ENCODE results near the gene TAX1BP1. TPM values are rescaled to one million over a fixed set of nuclear protein-coding genes. Genes with fewer than 3 reads are reported as not detected.
A peak's percentile ranks its signal among the peaks of the same experiment; 100 is the strongest.

TAX1BP1 gene
- total RNA-seq, 1 donor from 2014 or later = 73.1 TPM

DNA sequence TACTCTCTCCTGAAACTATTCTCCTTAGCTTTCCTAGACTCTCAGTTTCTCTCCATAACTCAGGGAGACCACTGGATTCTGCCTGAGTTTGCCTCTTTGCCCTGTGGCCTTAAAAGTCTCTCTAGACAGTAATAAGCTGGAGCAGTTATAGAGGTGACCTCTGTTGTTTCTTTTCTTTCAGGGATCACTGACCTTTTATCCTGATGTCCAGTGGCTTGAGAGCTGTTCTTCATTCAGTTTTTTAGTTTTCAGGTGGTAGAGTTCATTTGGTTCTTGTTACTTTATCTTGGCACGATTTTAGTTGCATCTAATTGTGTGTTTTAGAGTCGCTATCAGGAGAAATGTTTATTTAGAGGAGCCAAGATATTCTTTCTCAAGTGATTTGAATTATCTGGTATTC lies 37.7 kb downstream of the TAX1BP1 start:
- DNase-seq (ENCODE audit: extremely low read depth, low read depth, low spot score) = no peak

- DNase-seq (ENCODE audit: extremely low read depth, low read depth, low spot score) = no peak
Measured at GRCh38 chr7:27779873-27780272, 39.9 kb downstream of the TAX1BP1 start.

DNA sequence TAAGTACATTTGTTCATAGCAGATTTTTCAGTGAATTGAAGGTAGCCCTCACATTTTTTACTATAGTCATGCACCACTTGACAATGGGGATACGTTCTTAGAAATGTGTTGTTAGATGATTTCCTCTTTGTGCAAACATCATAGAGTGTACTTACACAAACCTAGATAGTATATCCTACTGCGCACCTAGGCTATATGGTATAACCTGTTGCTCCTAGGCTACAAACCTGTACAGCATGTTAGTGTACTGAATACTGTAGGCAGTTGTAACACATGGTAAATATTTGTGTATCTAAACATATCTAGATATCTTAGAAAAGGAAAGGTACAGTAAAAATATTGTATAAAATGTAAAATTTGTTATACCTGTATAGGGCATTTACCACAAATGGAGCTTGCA lies 41.2 kb downstream of the TAX1BP1 start:
- no peak for DNase-seq (ENCODE audit: extremely low read depth, low read depth, low spot score)

- DNase-seq (ENCODE audit: extremely low read depth, low read depth, low spot score) = no peak
Measured at GRCh38 chr7:27782849-27783248, 42.9 kb downstream of the TAX1BP1 start.

DNA sequence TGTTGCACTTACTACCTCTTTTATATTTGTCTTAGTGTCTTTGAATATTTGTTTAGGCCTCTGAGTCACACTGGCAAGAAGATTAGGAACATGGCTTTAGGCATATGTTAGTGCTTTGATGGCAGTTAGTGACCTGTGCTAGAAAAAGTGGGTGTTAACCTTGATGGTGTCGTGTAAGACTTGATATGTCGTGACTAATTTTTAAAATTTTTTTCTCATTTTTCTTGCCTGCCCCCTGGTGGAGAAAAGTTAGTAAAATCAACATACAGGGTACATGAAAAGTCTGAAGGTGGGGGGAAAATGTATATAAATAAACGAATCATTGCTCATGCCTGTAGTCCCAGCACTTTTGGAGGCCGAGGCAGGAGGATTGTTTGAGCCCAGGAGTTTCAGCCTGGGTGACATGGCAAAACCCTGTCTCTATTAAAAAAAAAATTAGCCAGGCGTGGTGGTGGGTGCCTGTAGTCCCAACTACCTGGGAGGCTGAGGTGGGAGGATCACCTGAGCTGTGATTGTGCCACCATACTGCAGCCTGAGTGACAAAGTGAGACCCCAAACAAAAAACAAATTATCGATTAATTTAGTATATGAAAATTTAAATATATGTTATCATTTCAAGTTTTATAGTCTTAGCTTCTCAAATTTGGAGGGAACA lies 44.6 kb downstream of the TAX1BP1 start:
- peak; percentile 55 for DNase-seq (ENCODE audit: extremely low read depth, low read depth, low spot score)

- no peak for DNase-seq (ENCODE audit: extremely low read depth, low read depth, low spot score)
Measured at GRCh38 chr7:27788437-27788836, 48.5 kb downstream of the TAX1BP1 start.

- no peak for DNase-seq (ENCODE audit: extremely low read depth, low read depth, low spot score)
Measured at GRCh38 chr7:27793780-27794179, 53.8 kb downstream of the TAX1BP1 start.

DNA sequence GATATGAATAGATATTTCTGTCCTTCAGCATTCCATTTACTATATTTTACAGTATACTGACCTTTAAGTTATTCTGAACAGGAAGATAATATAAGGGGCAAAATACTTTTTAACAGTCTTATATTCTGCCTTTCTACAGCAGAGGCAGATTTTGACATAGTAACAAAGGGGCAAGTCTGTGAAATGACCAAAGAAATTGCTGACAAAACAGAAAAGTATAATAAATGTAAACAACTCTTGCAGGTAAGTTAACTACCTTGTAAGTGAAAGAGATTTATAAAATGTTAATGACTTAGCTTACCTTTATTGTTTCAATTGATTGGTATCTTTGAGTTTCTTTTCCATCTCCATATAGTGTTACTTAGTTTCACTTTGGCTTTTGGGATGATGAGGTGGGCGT lies 56.0 kb downstream of the TAX1BP1 start:
- DNase-seq (ENCODE audit: extremely low read depth, low read depth, low spot score) = no peak

GRCh38 chr7:27799212-27799611 lies 59.2 kb downstream of the TAX1BP1 start:
- DNase-seq (ENCODE audit: extremely low read depth, low read depth, low spot score) = no peak

- DNase-seq (ENCODE audit: extremely low read depth, low read depth, low spot score) = no peak
Measured at GRCh38 chr7:27802999-27803398, 63.0 kb downstream of the TAX1BP1 start.

DNA sequence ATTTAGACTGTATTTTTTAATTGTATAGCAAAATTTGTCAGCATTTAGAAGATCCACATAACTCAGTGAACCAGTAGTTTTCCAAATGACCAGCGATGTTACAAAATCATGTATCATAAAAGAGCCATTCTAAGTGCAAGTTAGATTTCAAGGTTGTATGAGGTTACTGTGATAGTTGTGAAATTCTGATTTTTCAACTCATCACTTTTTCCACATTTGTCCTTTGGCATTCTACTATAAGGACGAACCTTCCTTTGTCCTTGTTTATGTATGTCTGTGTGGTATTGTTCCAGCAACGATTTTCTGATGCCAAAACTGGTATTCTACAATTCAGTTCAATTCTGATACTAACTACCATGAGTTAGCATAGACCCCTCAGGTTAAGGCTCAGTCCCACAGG lies 64.2 kb downstream of the TAX1BP1 start:
- DNase-seq (ENCODE audit: extremely low read depth, low read depth, low spot score) = no peak

DNA sequence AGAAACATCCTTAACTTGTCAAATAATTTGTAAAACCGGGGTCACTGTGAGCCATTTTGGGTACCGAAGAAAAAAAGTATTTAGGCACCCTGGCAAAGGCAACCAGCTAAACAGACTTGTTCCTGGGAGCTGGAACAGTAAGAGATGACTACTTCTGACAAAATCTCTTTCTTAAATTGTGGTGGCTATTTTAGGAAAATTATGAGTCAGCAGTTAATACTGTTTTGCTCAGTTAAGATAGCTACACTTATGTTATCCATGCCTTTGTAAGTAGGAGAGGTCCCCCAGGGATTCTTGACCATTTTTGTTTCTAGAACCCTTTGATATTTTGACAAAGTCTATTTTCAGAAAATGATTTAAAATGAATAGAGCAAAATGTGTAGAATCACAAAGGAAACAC lies 68.7 kb downstream of the TAX1BP1 start:
- no peak for DNase-seq (ENCODE audit: extremely low read depth, low read depth, low spot score)

DNA sequence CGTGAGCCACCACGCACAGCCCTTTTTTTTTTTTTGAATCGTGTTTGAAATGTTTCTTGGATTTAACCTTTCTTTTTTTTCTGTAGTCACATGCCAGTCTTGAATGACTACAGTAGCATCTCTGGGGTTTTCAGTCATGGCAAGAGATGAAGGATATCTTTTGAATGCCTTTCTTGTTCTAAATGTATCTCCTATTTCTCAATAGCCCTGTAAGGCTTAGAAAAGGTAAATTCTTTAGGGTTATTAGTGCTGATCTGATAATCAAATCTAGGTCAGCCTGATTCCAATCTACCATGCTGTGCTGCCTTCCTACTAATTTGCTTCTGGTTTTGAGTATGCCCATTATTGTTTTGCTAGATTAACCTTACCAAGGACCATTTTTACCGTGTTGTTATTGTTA lies 70.2 kb downstream of the TAX1BP1 start:
- DNase-seq (ENCODE audit: extremely low read depth, low read depth, low spot score) = no peak

DNA sequence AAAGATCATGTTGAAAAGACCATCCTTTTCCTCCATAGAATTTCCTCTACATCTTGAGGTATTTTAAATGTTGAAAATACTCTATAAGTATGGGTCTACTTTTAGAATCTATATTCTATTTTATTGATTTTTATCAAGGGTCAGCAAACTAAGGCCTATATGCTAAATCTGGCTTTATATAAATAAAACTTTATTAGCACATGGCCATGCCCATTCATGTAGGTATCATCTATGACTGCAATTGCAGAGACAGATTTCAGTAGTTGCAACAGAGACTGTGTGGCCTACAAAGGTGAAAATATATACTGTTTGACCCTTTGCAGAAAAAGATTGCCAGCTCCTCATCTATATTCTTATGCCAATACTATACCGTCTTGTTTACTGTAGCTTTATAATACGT lies 72.7 kb downstream of the TAX1BP1 start:
- no peak for DNase-seq (ENCODE audit: extremely low read depth, low read depth, low spot score)

DNA sequence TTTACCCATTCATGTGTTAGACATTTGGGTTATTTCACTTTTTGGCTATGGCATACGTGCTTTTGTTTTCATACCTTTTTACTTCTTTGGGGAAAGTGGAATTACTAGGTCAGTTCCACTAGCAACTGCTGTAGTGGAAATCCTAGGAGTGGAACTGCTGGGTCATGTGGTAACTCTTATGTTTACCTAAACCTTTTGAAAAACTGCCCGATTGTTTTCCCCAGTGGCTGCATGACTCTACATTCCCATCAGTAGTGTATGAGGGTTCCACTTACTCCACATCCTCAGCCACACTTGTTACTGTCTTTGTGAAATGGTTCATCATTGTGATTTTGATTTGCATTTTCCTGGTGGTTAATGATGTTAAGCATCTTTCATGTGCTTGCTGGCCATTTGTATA lies 82.3 kb downstream of the TAX1BP1 start:
- no peak for DNase-seq (ENCODE audit: extremely low read depth, low read depth, low spot score)

GRCh38 chr7:27825891-27826290 lies 85.9 kb downstream of the TAX1BP1 start:
- no peak for DNase-seq (ENCODE audit: extremely low read depth, low read depth, low spot score)

DNA sequence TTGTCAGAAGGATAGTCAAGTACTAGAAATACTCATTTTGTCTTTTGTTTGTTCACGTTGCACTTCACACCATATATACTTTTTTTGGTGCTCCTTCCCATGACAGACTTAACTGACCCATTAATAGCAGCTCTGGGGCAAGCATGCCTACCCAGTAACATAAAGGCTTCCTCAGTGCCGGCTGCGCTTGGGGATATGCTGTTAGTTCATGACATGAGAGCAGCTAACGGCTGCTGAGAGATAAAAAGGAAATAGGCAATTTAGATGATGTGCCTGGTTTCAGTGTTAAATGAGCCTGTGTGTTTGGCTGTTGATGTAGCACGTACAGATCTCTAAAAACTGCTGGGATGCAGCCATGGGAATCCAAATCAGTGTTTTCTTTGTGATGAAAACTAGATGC lies 86.4 kb downstream of the TAX1BP1 start:
- no peak for DNase-seq (ENCODE audit: extremely low read depth, low read depth, low spot score)

- no peak for DNase-seq (ENCODE audit: extremely low read depth, low read depth, low spot score)
Measured at GRCh38 chr7:27834179-27834921, 94.4 kb downstream of the TAX1BP1 start.

DNA sequence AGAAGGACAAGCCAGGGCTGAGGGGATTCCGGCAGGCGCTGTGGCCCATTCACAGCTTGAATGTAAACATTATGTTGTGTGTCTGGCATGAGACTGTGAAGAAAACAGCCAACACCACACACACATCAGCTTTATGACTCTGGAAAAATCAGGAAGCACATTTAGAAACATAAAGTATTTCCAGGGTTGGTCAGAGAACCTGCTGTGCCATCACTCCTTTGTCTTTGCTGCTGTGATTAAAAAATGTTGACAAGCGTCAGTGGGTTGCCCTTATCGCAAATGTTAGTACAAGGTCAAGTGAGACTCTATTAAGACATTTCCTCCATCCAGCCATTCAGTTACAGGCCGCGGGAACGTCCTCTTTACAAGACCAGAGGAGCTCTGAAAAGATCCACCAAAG lies 95.4 kb downstream of the TAX1BP1 start:
- DNase-seq (ENCODE audit: extremely low read depth, low read depth, low spot score) = peak; percentile 12

DNA sequence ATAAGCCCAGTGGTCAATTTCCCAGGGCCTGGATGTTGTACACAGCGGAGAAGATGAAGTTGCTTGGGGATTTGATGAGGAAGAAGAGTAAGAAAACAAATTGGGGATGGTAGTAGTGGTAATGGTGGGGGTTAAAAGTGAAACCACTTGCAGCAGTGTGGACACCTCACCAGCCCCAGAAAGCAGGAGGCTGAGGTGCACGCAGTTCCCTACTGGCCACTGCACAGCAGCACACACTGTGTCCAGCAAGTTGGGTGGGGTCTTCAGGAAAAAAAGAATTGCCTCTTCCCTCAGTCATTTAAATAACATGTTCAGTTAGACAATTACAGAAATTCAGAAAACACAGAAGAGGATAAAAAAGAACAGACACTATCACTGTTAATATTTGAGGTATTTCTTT lies 96.6 kb downstream of the TAX1BP1 start:
- no peak for DNase-seq (ENCODE audit: extremely low read depth, low read depth, low spot score)

DNA sequence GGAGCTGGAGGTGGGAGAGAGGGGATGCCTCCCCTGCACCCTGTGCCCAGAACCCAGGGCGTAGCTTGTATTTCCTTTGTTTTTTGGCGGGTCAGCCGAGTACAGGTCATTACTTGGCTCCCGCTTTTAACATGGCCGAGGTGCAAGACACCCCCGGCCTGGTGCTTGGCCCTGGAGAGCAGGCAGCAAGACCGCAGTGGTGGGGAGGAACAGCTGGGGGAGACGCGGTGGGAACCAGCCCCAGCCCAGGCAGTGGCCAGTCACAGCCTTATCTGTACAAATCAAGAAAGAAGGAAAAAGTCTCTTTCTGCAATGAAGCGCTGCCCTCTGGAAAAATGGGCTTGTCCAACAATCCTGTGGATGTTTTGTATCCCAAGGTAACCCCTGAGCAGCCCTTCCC lies 99.1 kb downstream of the TAX1BP1 start:
- no peak for DNase-seq (ENCODE audit: extremely low read depth, low read depth, low spot score)

DNA sequence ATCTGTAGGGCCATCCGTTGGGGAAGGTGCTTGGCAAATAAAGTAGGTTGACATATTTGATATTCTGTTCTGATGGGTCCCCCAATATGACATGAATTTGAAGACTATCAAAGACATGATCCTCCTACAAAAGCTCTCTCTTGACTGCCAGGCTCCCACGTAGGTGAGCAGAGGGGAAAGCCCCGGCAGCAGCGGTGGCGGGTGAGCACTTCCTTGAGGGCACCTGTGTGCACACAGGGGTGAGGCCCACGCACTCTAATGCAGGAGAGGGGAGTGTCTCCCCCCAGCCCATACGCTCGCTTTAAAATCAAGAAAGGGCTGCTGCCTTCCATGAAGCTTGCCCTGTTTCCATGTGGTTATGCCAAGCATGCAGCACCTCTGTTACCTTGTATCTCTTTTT lies 100.4 kb downstream of the TAX1BP1 start:
- DNase-seq (ENCODE audit: extremely low read depth, low read depth, low spot score) = no peak
